ENCODE measurements around the gene OCA2.
"Not testable (repeated sequence)": the region's sequence is repeated elsewhere in the genome, so short reads cannot be mapped to it uniquely, and the experiment has no call there.

OCA2 gene

DNA sequence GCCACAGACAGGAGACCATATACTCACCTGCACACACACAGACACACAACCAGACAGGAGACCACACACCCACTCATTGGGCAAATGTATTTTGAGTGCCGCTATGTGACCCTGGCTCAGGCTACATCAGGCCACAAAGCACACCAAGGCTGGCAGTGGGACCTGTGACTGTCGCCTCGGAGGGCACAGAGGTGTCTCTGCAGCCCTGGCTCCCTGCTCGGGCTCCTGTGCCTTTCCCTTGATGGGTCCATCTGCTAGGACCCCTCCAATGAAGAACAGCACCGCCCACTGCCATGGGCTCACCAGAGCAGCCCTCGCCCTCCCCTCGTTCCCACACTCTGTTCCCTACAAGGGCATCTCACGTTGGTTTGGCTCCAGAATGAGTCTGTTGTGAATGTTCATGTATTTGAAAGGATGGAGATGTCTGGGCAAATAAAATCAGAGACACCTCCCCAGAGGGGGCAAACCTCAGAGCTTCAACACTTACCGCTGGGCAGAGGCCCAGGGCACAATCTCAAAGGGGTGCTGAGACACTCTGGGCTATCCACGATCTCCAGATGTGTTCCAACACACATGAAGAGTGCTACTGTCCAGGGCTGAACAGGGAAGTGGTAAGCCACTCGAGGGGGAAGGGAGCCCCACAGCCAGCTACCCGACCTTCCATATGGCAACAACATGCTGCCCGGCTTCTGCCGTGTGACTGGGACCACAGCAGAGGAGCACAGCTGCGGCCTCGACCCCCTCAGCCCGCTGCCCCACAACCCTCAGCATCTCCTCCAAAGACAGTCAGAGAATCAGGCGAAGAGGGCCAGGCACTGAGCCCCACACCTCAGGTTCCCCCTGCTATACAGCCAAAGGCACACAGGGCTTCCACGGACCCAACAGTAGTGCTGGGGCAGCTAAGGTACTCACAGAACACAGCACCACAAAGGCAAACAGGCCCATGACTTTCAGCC lies 74.9 kb downstream of the OCA2 start:
- no peak for DNase-seq (ENCODE audit: low read depth in 3 of 3)

GRCh38 chr15:28023422-28023821 lies 75.7 kb downstream of the OCA2 start:
- DNase-seq (ENCODE audit: low read depth in 3 of 3): no peak

DNA sequence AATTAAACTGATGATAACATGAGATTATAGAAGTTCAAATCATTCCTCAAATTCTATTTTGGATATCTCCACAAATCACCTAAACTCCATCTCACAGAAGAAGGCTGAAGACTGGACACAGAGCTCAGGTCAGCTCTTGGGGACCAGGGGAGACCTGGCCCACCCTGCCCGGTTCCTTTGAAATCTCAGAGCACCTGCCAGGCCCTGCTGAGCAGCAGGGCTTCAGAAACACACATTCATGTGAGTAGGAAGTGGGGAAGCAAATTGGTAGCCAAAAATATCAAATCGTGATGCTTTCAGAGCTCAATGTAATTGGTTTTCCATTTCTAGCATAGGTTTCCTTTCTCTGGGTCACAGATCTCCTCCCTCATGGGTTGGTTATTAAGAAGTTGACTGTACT lies 76.2 kb downstream of the OCA2 start:
- DNase-seq (ENCODE audit: low read depth in 3 of 3): no peak

- DNase-seq (ENCODE audit: low read depth in 3 of 3): no peak
These were observed 76.9 kb downstream of the OCA2 start for GRCh38 chr15:28022181-28022580.

GRCh38 chr15:28021281-28022039 lies 77.7 kb downstream of the OCA2 start:
- DNase-seq (ENCODE audit: low read depth in 3 of 3): peak in 1 of 3 experiments; percentile 40

DNA sequence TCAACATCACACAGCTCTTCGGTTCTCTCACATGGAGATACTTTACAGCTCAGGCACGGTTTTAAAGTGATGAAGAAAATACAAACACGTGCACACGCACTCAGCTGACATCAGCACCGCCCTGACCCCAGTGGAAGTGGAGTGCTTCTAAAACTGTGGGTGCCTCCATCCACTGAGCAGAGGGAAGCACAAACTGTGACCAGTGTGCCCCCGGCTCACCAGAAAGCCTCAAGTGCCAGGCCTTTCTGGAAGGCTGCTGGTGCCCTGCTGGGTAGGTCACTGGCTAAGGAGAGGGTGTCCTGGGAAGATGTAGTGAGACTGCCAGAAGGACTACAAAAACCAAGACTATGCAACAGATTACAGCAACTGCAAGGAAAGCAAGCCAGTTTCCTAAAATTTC lies 78.5 kb downstream of the OCA2 start:
- DNase-seq (ENCODE audit: low read depth in 3 of 3): no peak

DNA sequence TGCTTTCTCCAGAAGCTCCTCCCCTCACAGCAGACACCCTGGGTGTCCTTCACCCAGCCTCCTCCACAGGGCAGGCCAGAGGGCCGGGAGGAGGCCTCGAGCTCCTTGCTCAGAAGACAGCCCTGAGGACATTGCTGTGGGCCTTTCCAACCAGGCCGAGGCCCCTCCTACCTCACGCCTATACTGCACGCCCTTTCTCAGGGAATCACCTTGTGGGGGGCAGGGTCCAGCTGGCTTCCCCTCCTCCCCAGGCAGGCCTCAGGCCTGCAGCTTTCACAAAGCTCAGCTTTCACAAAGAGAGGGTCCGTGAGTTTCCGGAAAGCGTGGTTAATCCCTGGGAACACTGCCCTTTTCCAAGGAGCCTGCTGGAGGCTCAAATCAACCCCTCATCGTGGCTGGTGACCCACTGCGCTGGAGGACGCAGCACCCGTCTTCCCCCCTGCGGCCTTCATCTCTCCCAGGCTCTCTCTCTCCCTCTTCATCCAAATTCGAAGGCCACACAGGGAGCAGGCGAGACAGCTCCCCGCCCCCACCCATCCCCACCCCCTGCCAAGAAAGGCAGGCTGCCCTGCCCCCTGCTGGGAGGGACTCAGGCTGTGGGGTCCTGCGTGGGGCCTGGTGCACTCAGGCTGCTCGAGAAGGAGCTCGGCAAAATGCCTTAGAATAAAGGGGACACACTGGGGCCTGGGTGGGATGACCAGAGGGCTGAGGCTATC lies 79.4 kb downstream of the OCA2 start:
- no peak for DNase-seq (ENCODE audit: low read depth in 3 of 3)

DNA sequence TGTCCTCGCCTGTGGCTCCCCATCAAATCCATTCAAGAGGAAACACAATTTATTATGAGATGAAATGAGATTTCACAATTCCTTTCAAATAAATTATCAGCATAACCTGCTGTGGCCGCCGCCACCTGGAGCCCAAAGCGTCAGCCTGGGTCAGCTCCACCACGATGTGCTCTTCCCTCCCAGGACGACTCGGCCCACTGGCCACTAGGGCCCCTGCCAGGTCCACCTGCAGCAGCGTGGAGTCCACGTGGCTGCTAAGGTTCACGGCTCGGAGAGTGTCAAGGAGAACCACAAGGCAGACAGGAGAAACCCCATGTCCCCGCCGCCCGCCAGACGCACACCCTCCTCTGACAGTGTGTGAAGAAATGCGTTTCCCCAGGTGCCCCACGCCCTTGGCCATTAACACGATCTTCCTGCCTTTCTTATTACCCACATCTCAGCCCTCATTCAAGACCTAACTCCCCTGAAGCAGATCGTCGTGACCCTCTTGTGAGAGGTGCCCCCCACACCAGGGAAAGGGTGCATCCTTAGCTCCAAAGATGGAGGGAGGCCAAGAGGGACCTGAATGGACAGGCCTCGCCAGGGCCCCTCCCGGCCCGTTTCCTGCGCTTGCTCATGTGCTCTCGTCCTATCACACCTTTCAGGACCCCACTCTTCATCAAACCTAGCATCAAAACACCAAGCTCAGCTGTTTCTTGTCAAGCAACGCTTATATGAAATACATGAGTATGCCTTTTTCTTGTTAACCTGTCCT lies 80.6 kb downstream of the OCA2 start:
- DNase-seq (ENCODE audit: low read depth in 3 of 3): no peak

DNA sequence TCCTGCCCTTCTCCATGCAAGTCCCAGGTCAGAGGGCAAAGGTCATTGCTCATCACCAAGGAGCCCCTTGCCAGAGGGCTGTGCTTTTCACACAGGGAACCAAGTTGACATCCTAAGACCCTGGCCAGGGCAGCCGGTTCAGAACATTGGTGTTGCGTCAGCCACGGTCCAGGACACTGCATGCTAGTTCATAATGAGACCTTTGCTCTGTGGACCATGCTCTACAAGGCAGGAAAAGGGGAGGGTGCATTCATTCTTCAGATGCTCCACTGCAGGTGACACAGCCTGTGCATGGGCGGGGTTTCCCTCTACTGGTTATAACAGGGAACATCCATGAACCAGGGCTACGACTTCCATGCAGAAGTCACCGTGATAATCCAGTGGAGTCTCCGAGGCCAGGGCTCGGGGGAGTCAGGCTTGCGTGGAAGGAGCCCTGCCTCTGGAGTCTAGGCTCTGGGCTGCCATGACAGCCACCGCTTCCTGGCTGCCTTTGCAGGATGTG lies 81.6 kb downstream of the OCA2 start:
- DNase-seq (ENCODE audit: low read depth in 3 of 3): no peak

DNA sequence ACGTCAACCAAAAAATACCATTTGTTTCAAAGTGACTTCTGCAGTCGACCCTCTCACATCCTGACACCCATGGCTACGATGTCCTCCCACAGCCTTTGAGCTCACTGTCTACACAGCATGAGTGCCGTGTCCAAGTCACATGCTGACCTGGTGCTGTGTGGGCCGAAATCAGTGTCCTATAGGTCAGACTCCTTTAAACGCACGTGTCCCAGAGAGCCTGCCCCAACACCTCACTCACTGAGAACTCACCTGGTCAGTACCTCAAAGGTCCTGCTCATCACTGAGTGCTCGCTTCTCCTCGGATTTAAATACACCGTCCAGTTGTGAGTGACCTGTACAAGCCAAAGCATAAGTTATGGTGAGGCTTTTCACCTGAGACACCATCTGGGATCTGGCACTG lies 83.3 kb downstream of the OCA2 start:
- DNase-seq (ENCODE audit: low read depth in 3 of 3): no peak

DNA sequence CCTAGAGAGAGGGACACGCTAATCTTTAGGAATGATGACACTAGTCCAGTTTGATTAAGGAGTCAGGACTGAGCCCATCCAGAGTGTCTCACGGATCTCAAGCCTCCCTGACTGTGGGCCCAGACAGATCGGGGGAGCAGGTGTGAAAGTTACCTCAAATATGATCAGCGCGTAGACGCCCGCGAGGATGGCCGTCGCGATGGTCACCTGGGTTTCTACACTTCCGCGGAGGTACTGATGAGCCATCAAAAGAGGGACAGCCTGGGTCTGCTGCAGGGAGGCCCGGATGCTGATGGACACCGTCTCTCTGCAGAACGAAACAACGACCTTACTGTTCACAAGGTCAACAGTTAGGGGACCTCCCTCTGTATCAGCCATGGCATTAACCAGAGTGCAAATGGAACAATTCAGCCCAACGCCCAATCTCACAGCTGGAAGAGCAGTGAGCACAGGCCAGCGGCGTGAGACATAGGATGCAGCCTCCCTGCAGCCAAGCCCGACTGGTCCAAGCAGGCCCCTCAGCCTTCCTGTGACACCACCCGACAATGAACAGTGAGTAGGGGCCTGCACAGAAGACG lies 84.4 kb downstream of the OCA2 start:
- no peak for DNase-seq (ENCODE audit: low read depth in 3 of 3)

DNA sequence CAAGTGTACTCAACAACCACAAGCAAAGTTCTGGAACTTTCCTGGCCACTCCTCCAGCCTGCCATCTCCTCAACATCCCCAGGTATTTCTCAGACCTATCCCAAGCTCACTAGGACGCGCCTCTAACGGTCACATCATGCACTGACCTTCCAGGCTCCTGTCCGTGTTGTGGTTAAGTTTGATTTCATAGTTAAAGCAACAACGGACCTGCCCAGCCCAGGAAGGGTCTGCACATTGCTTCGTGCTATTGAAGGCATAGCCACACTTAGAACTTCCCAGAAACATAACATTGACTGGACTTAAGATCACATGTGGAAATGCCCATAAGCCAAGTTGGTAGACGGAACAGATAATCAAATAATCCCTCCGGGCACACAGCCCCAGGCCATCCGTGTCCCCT lies 85.1 kb downstream of the OCA2 start:
- no peak for DNase-seq (ENCODE audit: low read depth in 3 of 3)

DNA sequence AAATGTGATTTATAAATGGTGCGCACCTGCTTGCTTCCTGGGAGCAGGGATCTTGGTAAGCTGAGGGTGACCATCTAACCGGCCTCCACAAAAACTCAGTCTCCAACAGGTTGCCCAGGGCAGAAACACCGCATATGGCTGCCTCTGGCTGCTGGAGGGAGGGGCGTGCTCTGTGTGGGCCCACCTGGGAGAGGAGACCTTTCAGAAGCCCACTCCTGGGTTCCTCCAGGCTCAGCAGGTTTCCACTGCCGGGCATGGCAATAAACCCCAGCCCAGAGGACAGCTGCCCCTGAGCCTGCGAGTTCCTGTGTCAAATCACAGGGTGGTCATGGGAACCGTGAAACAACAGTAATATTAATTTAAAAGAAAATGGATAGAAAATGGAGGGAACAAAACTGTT lies 85.6 kb downstream of the OCA2 start:
- no peak for DNase-seq (ENCODE audit: low read depth in 3 of 3)

GRCh38 chr15:28012231-28012630 lies 86.9 kb downstream of the OCA2 start:
- DNase-seq (ENCODE audit: low read depth in 3 of 3): no peak

DNA sequence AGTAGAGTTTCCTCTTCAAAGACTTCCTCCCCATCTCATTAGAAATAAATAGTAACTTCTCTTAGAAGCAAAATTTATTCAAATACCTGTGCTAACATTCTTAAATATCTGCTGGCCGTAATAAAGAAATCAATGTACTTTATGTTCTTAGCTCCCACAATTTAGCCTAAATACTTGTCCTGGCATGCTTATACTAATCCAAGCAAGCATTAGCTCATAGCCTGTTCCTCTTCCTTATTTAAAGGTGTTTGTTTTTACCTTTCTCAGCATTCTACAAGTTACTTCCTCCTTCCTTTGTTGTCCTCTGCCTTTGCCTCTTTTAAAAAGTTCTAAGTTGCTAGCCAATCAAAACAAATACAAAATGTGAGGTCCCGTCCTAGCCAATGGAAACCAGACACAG lies 90.9 kb downstream of the OCA2 start:
- not testable (repeated sequence) for DNase-seq (ENCODE audit: low read depth in 3 of 3)

DNA sequence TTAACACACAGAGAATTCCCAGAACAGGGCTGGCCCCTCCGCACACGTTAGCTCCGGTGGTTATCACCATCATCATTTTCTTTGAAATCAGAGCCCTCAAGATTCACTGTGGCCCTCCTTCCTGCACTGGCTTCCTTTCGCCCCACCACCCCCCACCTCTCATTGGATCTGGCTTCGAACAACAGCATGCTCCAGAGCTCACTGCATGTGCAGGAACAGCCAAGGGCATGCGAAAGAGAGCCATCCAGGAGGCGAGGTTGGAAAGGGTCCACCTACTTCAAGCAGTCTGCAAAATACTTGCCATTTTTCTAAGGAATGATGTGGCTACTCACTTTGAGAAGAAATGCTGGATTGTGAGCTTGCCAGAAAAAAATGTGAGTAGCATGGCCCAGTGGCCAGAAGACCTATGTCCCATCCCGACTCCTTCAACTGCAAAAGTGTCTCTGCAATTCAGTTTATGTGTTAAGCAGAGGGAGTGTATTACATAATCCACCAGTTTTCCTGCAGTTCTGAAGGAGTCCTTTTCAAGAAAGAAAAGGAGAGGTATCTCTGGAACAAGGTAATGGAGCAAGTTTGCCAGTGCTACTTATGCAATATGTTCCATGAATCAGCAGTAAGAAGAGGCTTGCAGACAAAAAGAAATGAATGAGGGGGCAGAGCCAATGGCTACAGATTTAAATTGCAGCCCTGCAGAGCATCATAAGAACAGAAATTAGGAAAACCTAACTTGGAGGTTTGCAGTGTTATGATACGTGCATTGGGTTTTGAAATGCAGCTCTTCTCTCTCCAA lies 92.8 kb downstream of the OCA2 start:
- no peak for DNase-seq (ENCODE audit: low read depth in 3 of 3)

- DNase-seq (ENCODE audit: low read depth in 3 of 3): no peak
These were observed 94.0 kb downstream of the OCA2 start for GRCh38 chr15:28005004-28005527.

- no peak for DNase-seq (ENCODE audit: low read depth in 3 of 3)
These were observed 94.7 kb downstream of the OCA2 start for GRCh38 chr15:28004143-28005003.

Measured in stimulated activated CD4-positive, alpha-beta T cell treated with anti-CD3 and anti-CD28 coated beads, TNF-alpha, amount 100 ng/mL, for 24 hours (primary cell).